OCI-LY3 (cell line): ENCODE data around the gene HFM1.
A peak's percentile ranks its signal among the peaks of the same experiment; 100 is the strongest.
"Not testable (repeated sequence)": the region's sequence is repeated elsewhere in the genome, so short reads cannot be mapped to it uniquely, and the experiment has no call there.

ENCODE experiments used
- H2AFZ ChIP-seq: fragments of 200-600, 300-600 bp; shearing (Covaris generic); 2 replicates; pipeline ENCODE4 v1.6.0; 2014; ENCODE audit warnings: antibody characterized with exemption, low read depth, low read length
- H3K27ac ChIP-seq: fragments of 200-600, 300-600 bp; sonication (generic); 2 replicates; pipeline ENCODE4 v1.5.1; 2014; ENCODE audit warnings: mild to moderate bottlenecking, low read length, moderate library complexity, mixed read lengths
- H3K27me3 ChIP-seq: fragments of 200-600, 300-600 bp; sonication (generic); 2 replicates; pipeline ENCODE4 v1.6.1; 2014; ENCODE audit warnings: low read depth, low read length, mixed read lengths
- H3K36me3 ChIP-seq: fragments of 200-600, 300-600 bp; sonication (generic); replicated peaks from 2 replicates; pipeline ENCODE3; 2014; ENCODE audit warnings: low read depth, low read length, mixed read lengths
- H3K4me1 ChIP-seq: fragments of 300-600, 200-600 bp; sonication (generic); 2 replicates; pipeline ENCODE4 v1.6.1; 2014; ENCODE audit warnings: low read length, mixed read lengths
- H3K4me2 ChIP-seq: fragments of 200-600, 300-600 bp; sonication (generic); 2 replicates; pipeline ENCODE4 v1.6.1; 2014; ENCODE audit warnings: low read length, mixed read lengths
- H3K4me3 ChIP-seq: fragments of 300-600, 200-600 bp; sonication (generic); 2 replicates; pipeline ENCODE4 v1.5.1; 2014; ENCODE audit warnings: antibody characterized with exemption, mild to moderate bottlenecking, low read length, moderate library complexity
- H3K79me2 ChIP-seq: fragments of 300-600, 200-600 bp; shearing (Covaris generic); 2 replicates; pipeline ENCODE4 v1.6.1; 2014; ENCODE audit warnings: mild to moderate bottlenecking, low read length, mixed read lengths
- H3K9ac ChIP-seq: fragments of 300-600, 200-600 bp; shearing (Covaris generic); 2 replicates; pipeline ENCODE4 v1.6.0; 2014; ENCODE audit warnings: mild to moderate bottlenecking, low read length, moderate library complexity
- H3K9me3 ChIP-seq: fragments of 200-600, 300-600 bp; shearing (Covaris generic); 2 replicates; pipeline ENCODE4 v1.6.1; 2014; ENCODE audit warnings: low read length, mixed read lengths; ENCODE audit not compliant: insufficient read depth
- H4K20me1 ChIP-seq: fragments of 200-600, 300-600 bp; sonication (generic); 2 replicates; pipeline ENCODE4 v1.6.1; 2016; ENCODE audit warnings: low read length, mixed read lengths; ENCODE audit not compliant: insufficient read depth
- CTCF ChIP-seq: fragments of 200-600, 300-600 bp; sonication (generic); IDR thresholded peaks from 2 replicates; pipeline ENCODE4 v1.5.1; 2014; ENCODE audit warnings: antibody characterized with exemption, low read length, low read depth
- EZH2phosphoT487 ChIP-seq: fragments of 200-600 bp; shearing (Covaris generic); IDR thresholded peaks from 2 replicates; pipeline ENCODE4 v1.6.1; 2018; ENCODE audit warnings: antibody characterized with exemption, mixed run types, low read depth

HFM1 gene

GRCh38 chr1:91440847-91441246 lies 36.2 kb upstream of the HFM1 start:
- Histone ChIP-seq H3K36me3 (no peaks in the 10 kb centered on the region), H3K9me3 (no peaks in the 10 kb centered on the region), H3K4me1 (no peaks in the 10 kb centered on the region), H2AFZ (no peak overlapping the region), H4K20me1 (no peaks in the 10 kb centered on the region), H3K4me2 (no peak overlapping the region), H3K9ac (no peak overlapping the region), H3K4me3 (no peak overlapping the region), H3K27me3 (no peaks in the 10 kb centered on the region), H3K27ac (no peak overlapping the region), H3K79me2 (no peaks in the 10 kb centered on the region)
- TF ChIP-seq EZH2phosphoT487 (no peak), CTCF (peak; percentile 39)

GRCh38 chr1:91439016-91439415 lies 34.4 kb upstream of the HFM1 start:
- Histone ChIP-seq H3K27me3 (no peaks in the 10 kb centered on the region), H2AFZ (no peak overlapping the region), H3K27ac (no peak overlapping the region), H3K4me1 (no peaks in the 10 kb centered on the region), H3K79me2 (no peaks in the 10 kb centered on the region), H3K4me3 (no peak overlapping the region), H3K9ac (no peak overlapping the region), H3K9me3 (no peaks in the 10 kb centered on the region), H4K20me1 (no peaks in the 10 kb centered on the region), H3K4me2 (no peak overlapping the region), H3K36me3 (no peaks in the 10 kb centered on the region)
- TF ChIP-seq CTCF (no peak), EZH2phosphoT487 (no peak)

GRCh38 chr1:91428182-91428798 lies 23.7 kb upstream of the HFM1 start:
- no peak overlapping the region for H3K4me2 ChIP-seq
- no peaks in the 10 kb centered on the region for H3K9me3 ChIP-seq
- H3K27ac ChIP-seq, result no peak overlapping the region
- TF ChIP-seq EZH2phosphoT487 (no peak), CTCF (no peak)
- H3K9ac ChIP-seq, result no peak overlapping the region
- H2AFZ ChIP-seq, result no peak overlapping the region
- H3K27me3 ChIP-seq, result no peaks in the 10 kb centered on the region
- H3K36me3 ChIP-seq, result no peaks in the 10 kb centered on the region
- H3K79me2 ChIP-seq, result no peaks in the 10 kb centered on the region
- no peaks in the 10 kb centered on the region for H4K20me1 ChIP-seq
- no peaks in the 10 kb centered on the region for H3K4me1 ChIP-seq
- no peak overlapping the region for H3K4me3 ChIP-seq

GRCh38 chr1:91427741-91428140 lies 23.1 kb upstream of the HFM1 start:
- no peak overlapping the region for H3K27ac ChIP-seq
- H3K79me2 ChIP-seq, result no peaks in the 10 kb centered on the region
- H4K20me1 ChIP-seq, result no peaks in the 10 kb centered on the region
- H3K27me3 ChIP-seq, result no peaks in the 10 kb centered on the region
- H3K9ac ChIP-seq, result no peak overlapping the region
- no peak overlapping the region for H3K4me3 ChIP-seq
- no peaks in the 10 kb centered on the region for H3K4me1 ChIP-seq
- TF ChIP-seq EZH2phosphoT487, result no peak
- TF ChIP-seq CTCF, result no peak
- no peak overlapping the region for H2AFZ ChIP-seq
- no peaks in the 10 kb centered on the region for H3K36me3 ChIP-seq
- H3K9me3 ChIP-seq, result no peaks in the 10 kb centered on the region
- no peak overlapping the region for H3K4me2 ChIP-seq

GRCh38 chr1:91422523-91422922 lies 17.9 kb upstream of the HFM1 start:
- not testable (repeated sequence) for H3K27ac ChIP-seq, H3K79me2 ChIP-seq, H3K4me2 ChIP-seq, H2AFZ ChIP-seq, H3K36me3 ChIP-seq, H3K9me3 ChIP-seq, H3K4me3 ChIP-seq, H3K4me1 ChIP-seq, H3K9ac ChIP-seq, H4K20me1 ChIP-seq
- H3K27me3 ChIP-seq, result peaks cover 13% of the 10 kb centered on the region
